HFF-Myc (cell line): Measurements from ENCODE around the gene DHX16.

Experiments used
- DNase-seq: peaks from one replicate; pipeline ENCODE4 v3.0.0-alpha.2; 2011; ENCODE audit warnings: low read depth; ENCODE audit errors: extremely low read depth
- H3K4me3 ChIP-seq: replicated peaks from 2 replicates; pipeline ENCODE4 v1.5.1; 2011; ENCODE audit warnings: low read depth, mild to moderate bottlenecking, control low read depth, low read length
- TF ChIP-seq, protein P1 (sequence below): IDR thresholded peaks from 2 replicates; pipeline ENCODE4 v1.5.1; 2012; ENCODE audit warnings: mild to moderate bottlenecking, low read depth, low read length, control low read depth; ENCODE audit errors: missing control alignments

DHX16 gene

DNA sequence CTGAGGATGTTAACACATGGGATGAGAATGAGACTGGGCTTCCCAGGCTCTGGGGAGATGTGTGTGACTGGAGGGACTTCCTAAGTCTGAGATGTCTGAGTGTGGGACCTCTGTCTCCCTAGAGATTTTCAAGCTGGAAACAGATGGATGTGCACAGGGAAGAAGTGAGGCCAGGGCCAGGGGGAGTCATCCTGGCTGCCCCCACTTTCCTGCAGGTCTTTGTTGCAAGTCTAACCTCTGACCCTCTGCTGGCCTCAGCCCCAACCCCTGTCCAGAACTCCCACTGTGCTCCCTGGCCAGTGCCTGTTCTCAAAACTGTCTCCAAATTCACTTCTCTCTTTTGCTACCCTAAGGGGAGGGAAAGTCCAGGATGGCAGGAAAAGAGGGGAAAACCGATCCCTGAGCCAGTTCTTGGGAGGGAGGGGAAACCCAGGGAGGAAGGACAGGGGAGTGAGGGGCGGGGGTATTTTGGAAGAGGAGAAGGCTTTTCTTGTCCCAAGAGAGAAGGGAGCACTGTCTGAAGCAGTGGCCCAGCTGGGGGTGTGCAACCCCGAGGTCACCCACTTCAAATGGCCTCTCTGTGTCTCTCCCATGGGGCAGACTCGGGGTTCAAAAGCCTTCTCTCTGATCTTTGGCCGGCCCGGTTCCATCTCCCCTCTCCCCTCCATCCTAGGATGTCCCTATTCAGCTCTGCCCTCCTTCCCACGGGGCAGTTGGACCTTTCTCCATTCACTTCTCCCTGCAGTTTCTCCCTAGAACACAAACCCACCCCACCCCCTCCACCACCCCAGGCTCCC lies 10.6 kb upstream of the DHX16 start:
- H3K4me3 ChIP-seq, result peak overlapping the region; percentile 79
- TF ChIP-seq, protein P1, sequence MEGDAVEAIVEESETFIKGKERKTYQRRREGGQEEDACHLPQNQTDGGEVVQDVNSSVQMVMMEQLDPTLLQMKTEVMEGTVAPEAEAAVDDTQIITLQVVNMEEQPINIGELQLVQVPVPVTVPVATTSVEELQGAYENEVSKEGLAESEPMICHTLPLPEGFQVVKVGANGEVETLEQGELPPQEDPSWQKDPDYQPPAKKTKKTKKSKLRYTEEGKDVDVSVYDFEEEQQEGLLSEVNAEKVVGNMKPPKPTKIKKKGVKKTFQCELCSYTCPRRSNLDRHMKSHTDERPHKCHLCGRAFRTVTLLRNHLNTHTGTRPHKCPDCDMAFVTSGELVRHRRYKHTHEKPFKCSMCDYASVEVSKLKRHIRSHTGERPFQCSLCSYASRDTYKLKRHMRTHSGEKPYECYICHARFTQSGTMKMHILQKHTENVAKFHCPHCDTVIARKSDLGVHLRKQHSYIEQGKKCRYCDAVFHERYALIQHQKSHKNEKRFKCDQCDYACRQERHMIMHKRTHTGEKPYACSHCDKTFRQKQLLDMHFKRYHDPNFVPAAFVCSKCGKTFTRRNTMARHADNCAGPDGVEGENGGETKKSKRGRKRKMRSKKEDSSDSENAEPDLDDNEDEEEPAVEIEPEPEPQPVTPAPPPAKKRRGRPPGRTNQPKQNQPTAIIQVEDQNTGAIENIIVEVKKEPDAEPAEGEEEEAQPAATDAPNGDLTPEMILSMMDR, result no peak
- no peak for DNase-seq

DNA sequence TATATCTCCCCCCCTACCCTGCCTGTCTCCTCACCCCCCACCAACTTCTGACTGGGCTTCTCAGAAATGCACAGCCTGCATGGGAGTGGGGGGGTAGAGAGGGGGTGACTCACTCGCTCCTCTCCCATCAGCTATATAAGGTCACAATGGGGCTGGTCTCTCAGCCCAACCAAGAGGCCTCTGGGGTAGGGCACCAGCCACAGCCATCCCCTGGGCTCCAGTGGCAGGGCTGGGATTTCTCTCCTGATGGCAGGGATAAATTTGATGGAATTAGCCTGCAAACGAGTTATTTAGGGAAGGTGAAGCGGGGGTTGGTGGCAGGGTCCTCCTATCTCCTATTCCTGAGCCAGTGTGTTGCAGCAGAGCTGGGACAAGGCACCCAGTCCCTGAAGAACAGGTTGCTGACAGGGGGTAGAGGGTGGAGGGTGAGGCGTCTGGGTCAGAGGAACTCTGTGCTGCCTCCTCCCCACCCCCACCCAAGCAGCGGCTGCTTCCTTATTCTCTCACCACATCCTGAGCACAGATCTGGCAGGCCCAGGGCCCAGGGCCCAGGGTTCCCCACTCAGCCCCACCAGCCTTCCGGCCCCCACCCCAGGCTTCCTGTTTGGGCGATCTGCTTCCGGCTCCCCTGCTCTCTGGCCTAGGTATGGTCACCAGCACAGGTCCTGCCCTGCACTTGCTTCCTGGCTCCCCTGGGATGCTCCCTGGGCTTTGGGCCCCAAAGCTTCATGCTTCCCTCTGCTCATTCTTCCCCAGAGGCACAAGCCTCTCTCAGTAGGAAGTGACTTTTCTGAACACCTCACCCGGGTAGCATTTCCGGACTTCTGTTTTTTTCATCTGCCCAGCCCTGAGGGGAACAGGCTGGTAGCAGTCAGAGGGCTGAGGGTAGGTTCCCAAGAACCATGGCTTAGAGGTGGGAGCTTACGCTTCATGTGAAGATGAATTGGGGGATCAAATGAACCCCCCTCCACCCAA lies 9.6 kb upstream of the DHX16 start:
- H3K4me3 ChIP-seq, result peak overlapping the region; percentile 79
- peak; percentile 59 for DNase-seq
- TF ChIP-seq, protein P1, result no peak

DNA sequence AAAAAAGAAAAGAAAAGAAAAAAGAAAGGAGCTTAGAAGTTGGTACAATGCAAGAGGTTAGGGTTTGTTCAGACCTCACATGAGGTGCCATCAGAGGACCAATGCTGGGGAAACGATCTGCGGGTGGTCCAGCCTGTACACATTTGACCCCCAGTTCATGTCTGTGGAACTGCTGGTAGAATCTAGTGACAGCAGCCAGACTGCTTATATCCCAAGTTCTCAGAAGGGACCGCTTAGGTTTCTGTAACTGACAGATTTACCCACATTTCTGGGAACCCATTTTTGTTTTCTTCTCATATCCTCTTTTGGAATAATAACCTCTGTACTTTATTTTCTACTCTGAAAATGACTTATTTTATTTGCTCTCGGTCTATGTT lies 8.9 kb upstream of the DHX16 start:
- DNase-seq, result no peak
- TF ChIP-seq, protein P1, result no peak
- H3K4me3 ChIP-seq, result peak overlapping the region; percentile 79

DNA sequence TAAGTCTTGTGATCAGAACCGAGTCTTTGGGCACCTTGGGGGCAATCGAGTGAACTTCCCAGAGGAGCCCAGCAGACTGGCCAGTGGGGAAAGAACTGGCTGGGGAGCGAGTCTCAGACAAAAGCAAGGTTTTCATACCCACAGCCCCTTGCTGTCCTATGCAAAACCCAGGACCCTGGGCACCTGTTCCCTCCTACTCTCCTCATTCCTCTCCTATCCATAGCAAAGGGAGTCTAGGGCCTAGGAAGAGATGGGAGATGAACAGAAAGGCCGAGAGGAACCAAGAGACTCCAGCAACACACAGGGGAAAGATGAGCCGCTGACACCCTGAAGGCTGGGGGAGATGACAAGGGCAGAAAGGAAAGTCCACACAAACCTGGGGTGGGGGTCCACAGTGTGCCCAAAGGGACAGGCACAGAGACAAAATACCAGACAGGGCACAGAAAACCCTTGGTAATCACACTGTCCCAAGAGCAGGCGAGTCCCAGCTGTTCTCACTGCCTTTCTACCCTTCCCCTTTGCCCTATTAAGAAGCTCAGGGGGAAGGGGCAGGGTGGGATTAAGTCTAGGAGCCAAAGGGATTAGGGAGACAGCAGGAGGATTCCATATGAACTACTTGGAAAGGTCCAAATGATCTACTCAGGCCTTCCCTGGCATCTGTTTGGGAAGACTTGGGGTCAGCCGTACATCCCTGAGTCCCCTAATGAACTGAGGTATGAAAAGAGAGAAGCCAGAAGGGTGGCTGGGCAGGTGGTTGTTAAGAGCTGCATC lies 7.1 kb upstream of the DHX16 start:
- no peak for DNase-seq
- H3K4me3 ChIP-seq, result peak overlapping the region; percentile 23
- TF ChIP-seq, protein P1, result no peak

DNA sequence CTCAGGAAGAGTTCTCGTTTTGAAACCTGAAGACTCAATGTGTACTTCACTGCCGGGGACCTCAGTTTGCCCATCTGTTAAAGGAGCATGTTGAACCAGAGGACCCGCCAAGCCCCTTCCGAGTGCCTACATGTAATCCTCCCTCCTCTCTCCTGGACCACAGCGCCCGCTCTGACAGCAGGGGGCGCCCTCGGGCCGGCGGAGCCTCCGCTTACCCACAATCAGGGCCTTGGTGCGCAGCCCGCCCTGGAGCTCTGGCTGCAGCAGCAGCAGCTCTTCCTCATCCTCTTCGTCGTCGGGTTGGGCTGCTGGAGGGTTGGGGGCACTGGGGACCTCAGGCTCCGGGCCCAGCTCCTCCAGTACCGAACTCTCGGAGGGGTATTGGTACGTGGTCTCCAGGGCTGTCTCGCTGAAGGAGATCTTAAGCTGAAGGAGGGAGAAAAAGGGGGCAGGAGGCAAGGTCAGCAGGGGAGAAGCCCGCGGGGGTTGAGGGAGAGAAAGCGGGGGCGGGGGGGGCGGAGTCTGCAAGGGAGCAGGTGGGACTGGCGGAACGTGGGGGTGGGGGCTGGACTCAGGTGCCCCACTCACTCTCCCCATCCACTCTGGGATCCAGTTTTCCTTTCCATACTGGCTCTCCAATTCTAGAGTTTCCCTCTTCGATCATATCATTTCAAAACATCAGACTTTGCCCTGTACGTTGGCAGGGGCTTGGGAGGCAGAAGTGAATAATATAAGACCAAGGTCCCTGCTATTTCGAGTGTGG lies 6.3 kb upstream of the DHX16 start:
- peak; percentile 47 for DNase-seq
- H3K4me3 ChIP-seq, result peak overlapping the region; percentile 23
- TF ChIP-seq, protein P1, result peak; percentile 98
